IMR-90 (cell line): ENCODE results near the gene KIAA1614. TPM values are rescaled to one million over a fixed set of nuclear protein-coding genes. Genes with fewer than 3 reads are reported as not detected.

ENCODE experiments used
- ATAC-seq: fragments of 200-7000 bp; cut with Tn5 transposase; 2 replicates; pipeline ENCODE4 v1.9.1; 2020; ENCODE audit warnings: low read depth, mild to moderate bottlenecking, moderate library complexity
- BruUV-seq: library from RNA; stranded (reverse); fragments of 400-500 nt; replicated peaks from 2 replicates; lab custom pipeline; 2021; lab: Mats Ljungman, UMichigan
- CTCF ChIA-PET: fragments of 300-600 bp; formaldehyde crosslinking; extraction: SDS; loops from one replicate; lab custom pipeline; 2021; ENCODE audit warnings: antibody characterized with exemption; lab: Yijun Ruan, JAX
- POLR2A ChIA-PET: fragments of 300-600 bp; sonication (Branson Sonifier 250); formaldehyde crosslinking; loops from one replicate; lab custom pipeline; 2022; ENCODE audit warnings: antibody characterized with exemption; ENCODE audit not compliant: unreplicated experiment; lab: Charles Lee
- DNase-seq: peaks from one replicate; pipeline ENCODE4 v3.0.0; 2013
- H2AFZ ChIP-seq: replicated peaks from 2 replicates; pipeline ENCODE3; 2013; ENCODE audit warnings: low read length, mild to moderate bottlenecking; ENCODE audit not compliant: poor library complexity
- H2AK5ac ChIP-seq: 2 replicates; pipeline ENCODE4 v1.6.1; 2013; ENCODE audit warnings: low read depth, low read length, inconsistent platforms
- H2AK9ac ChIP-seq: replicated peaks from 2 replicates; pipeline ENCODE3; 2013; ENCODE audit warnings: mild to moderate bottlenecking, low read depth, low read length, moderate library complexity; ENCODE audit not compliant: poor library complexity
- H2BK120ac ChIP-seq: 2 replicates; pipeline ENCODE4 v1.6.1; 2013; ENCODE audit warnings: low read depth, low read length, inconsistent platforms
- H2BK15ac ChIP-seq: 3 replicates; pipeline ENCODE4 v1.6.1; 2013; ENCODE audit warnings: low read depth, low read length, inconsistent platforms
- H2BK20ac ChIP-seq: 2 replicates; pipeline ENCODE4 v1.6.1; 2013; ENCODE audit warnings: low read depth, mild to moderate bottlenecking, inconsistent platforms, low read length, moderate library complexity
- H2BK5ac ChIP-seq: 2 replicates; pipeline ENCODE4 v1.6.1; 2013; ENCODE audit warnings: mild to moderate bottlenecking, low read depth, low read length, inconsistent platforms; ENCODE audit not compliant: poor library complexity, severe bottlenecking
- H3K14ac ChIP-seq: replicated peaks from 2 replicates; pipeline ENCODE4 v1.6.1; 2013; ENCODE audit warnings: low read depth, low read length, inconsistent platforms
- H3K18ac ChIP-seq: 2 replicates; pipeline ENCODE4 v1.6.1; 2013; ENCODE audit warnings: low read depth, low read length, control low read depth
- H3K23ac ChIP-seq: 2 replicates; pipeline ENCODE4 v1.6.1; 2013; ENCODE audit warnings: low read depth, low read length, inconsistent platforms
- H3K27ac ChIP-seq: 2 replicates; pipeline ENCODE4 v1.5.1; 2013; ENCODE audit warnings: mild to moderate bottlenecking, control low read depth, low read length; ENCODE audit not compliant: insufficient read depth
- H3K27me3 ChIP-seq: 2 replicates; pipeline ENCODE4 v1.6.1; 2013; ENCODE audit warnings: low read length; ENCODE audit not compliant: control insufficient read depth, insufficient read depth
- H3K36me3 ChIP-seq: 2 replicates; pipeline ENCODE4 v1.6.1; 2013; ENCODE audit warnings: low read length, mixed read lengths; ENCODE audit not compliant: control insufficient read depth, insufficient read depth
- H3K4ac ChIP-seq: 2 replicates; pipeline ENCODE4 v1.6.1; 2013; ENCODE audit warnings: low read depth, low read length, inconsistent platforms
- H3K4me1 ChIP-seq: 2 replicates; pipeline ENCODE4 v1.6.1; 2013; ENCODE audit warnings: low read length, mixed read lengths; ENCODE audit not compliant: control insufficient read depth, insufficient read depth
- H3K4me2 ChIP-seq: 2 replicates; pipeline ENCODE4 v1.6.1; 2013; ENCODE audit warnings: low read depth, mild to moderate bottlenecking, control low read depth, low read length, moderate library complexity
- H3K4me3 ChIP-seq: 2 replicates; pipeline ENCODE4 v1.5.1; 2013; ENCODE audit warnings: low read depth, mild to moderate bottlenecking, control low read depth, low read length, moderate library complexity; ENCODE audit not compliant: insufficient read depth
- H3K56ac ChIP-seq: 2 replicates; pipeline ENCODE4 v1.6.1; 2013; ENCODE audit warnings: low read length, inconsistent platforms; ENCODE audit not compliant: insufficient read depth; ENCODE audit errors: extremely low read depth
- H3K79me1 ChIP-seq, 2 experiments: 2 replicates each; pipeline ENCODE4 v1.6.1; 2013; ENCODE audit warnings: low read length in 2 of 2, inconsistent platforms in 1 of 2, low read depth in 1 of 2
- H3K9ac ChIP-seq: 2 replicates; pipeline ENCODE4 v1.6.1; 2013; ENCODE audit warnings: low read depth, low read length, control low read depth
- H3K9me1 ChIP-seq: 2 replicates; pipeline ENCODE4 v1.6.1; 2013; ENCODE audit warnings: low read length, inconsistent platforms; ENCODE audit not compliant: insufficient read depth
- H3K9me3 ChIP-seq: 2 replicates; pipeline ENCODE4 v1.6.1; 2013; ENCODE audit warnings: low read length; ENCODE audit not compliant: control insufficient read depth, insufficient read depth
- H4K20me1 ChIP-seq: 2 replicates; pipeline ENCODE4 v1.6.1; 2013; ENCODE audit warnings: low read length, inconsistent platforms; ENCODE audit not compliant: insufficient read depth
- H4K5ac ChIP-seq: 2 replicates; pipeline ENCODE4 v1.6.1; 2013; ENCODE audit warnings: mild to moderate bottlenecking, low read depth, low read length, control low read depth
- H4K8ac ChIP-seq, 2 experiments: 2 replicates each; pipeline ENCODE4 v1.6.1; 2013; ENCODE audit warnings: low read depth in 2 of 2, low read length in 2 of 2, control low read depth in 1 of 2, inconsistent platforms in 1 of 2
- H4K91ac ChIP-seq: 2 replicates; pipeline ENCODE4 v1.6.1; 2013; ENCODE audit warnings: low read depth, low read length, inconsistent platforms; ENCODE audit not compliant: insufficient read depth
- MAFK ChIP-seq: IDR thresholded peaks from 2 replicates; pipeline ENCODE4 v1.6.1; 2012; ENCODE audit warnings: low read depth, low read length, improper control_type of control experiment
- MAZ ChIP-seq: IDR thresholded peaks from 2 replicates; pipeline ENCODE4 v1.6.1; 2012; ENCODE audit warnings: low read depth, mild to moderate bottlenecking, low read length, improper control_type of control experiment, moderate library complexity, borderline replicate concordance
- POLR2A ChIP-seq: IDR thresholded peaks from 2 replicates; pipeline ENCODE4 v1.6.1; 2012; ENCODE audit warnings: mild to moderate bottlenecking, low read depth, low read length
- RCOR1 ChIP-seq: IDR thresholded peaks from 2 replicates; pipeline ENCODE4 v1.6.1; 2012; ENCODE audit warnings: mild to moderate bottlenecking, low read length, improper control_type of control experiment; ENCODE audit not compliant: insufficient replicate concordance
- RFX5 ChIP-seq: IDR thresholded peaks from 2 replicates; pipeline ENCODE4 v1.8.0; 2012; ENCODE audit warnings: low read depth, mild to moderate bottlenecking, low read length, moderate library complexity
- SMC3 ChIP-seq: fragments of 150-350 bp; IDR thresholded peaks from 2 replicates; pipeline ENCODE4 v1.6.1; 2016; ENCODE audit warnings: low read depth, mild to moderate bottlenecking, antibody characterized with exemption, low read length, moderate library complexity
- WGBS, 2 experiments: methylation state at CpG; one replicate each; pipeline versions ENCODE4 v1.1.5 to v1.1.7; 2013; ENCODE audit warnings: missing lambda C conversion rate in 2 of 2; ENCODE audit not compliant: insufficient read length in 1 of 2; ENCODE audit errors: extremely low coverage in 2 of 2; 5-methylcytosine and 5-hydroxymethylcytosine counted together
- dilution Hi-C: fragments of 300-500 bp; cut with HindIII; formaldehyde crosslinking; loops from one replicate; pipeline ENCODE4 v1.14.3; 2018; ENCODE audit warnings: low sequenced_read_pairs; ENCODE audit not compliant: unreplicated experiment
- in situ Hi-C: fragments of 300-500 bp; cut with MboI; formaldehyde crosslinking; loops from 3 replicates; pipeline ENCODE4 v1.14.3; 2019; ENCODE audit warnings: low sequenced_read_pairs, inconsistent platforms, mixed read lengths
- intact Hi-C: fragments of 100-400 bp; cut with micrococcal nuclease; formaldehyde crosslinking; loops from 2 replicates; pipeline ENCODE4 v1.10.0; 2022
- polyA plus RNA-seq, 3 experiments: library from polyadenylated mRNA; depleted of rRNA; stranded (reverse); fragments of >200 nt; gene quantifications; 2 replicates each; pipeline ENCODE4 v1.2.3, GENCODE V29; 2012; ENCODE audit warnings: low replicate concordance in 1 of 3
- total RNA-seq: library from RNA; depleted of rRNA; stranded (reverse); fragments of >200 nt; gene quantifications from 2 replicates; pipeline ENCODE4 v1.2.3, GENCODE V29; 2012
- TF ChIP-seq, protein P1 (sequence below): fragments of 150-350 bp; IDR thresholded peaks from 2 replicates; pipeline ENCODE4 v1.6.1; 2016; ENCODE audit warnings: low read depth, mild to moderate bottlenecking, low read length, moderate library complexity, borderline replicate concordance
- TF ChIP-seq, protein P2 (sequence below): fragments of 150-350 bp; IDR thresholded peaks from 2 replicates; pipeline ENCODE4 v1.6.1; 2017; ENCODE audit warnings: mild to moderate bottlenecking, antibody characterized with exemption, low read length, low read depth

KIAA1614 gene
- total and polyA plus RNA-seq, 2 of the 4 experiments (the other 2 are of a cell fraction) = 1.8 to 3.5 TPM

- no peak overlapping the region for H2BK15ac ChIP-seq
- no peak overlapping the region for H3K4me3 ChIP-seq
- H4K91ac ChIP-seq = no peak overlapping the region
- no peak overlapping the region for H3K9ac ChIP-seq
- H2AK5ac ChIP-seq = no peak overlapping the region
- no peak overlapping the region for H3K23ac ChIP-seq
- no peak overlapping the region for H3K18ac ChIP-seq
- DNase-seq = peak; percentile 19
- H3K9me1 ChIP-seq = 0 out of 2 replicates have a peak, but pooled peaks cover 10% of the 10 kb centered on the region
- H3K4me1 ChIP-seq = peaks cover 16% of the 10 kb centered on the region
- H3K27ac ChIP-seq = no peak overlapping the region
- H3K14ac ChIP-seq = no peak overlapping the region
- no peak overlapping the region for H3K56ac ChIP-seq
- H2BK20ac ChIP-seq = no peak overlapping the region
- no CpG with 5 or more reads among the region's 4 CpGs for WGBS, 2 experiments
- TF ChIP-seq POLR2A (no peak), RCOR1 (no peak), MAZ (no peak), MAFK (no peak), SMC3 (no peak), RFX5 (no peak)
- TF ChIP-seq, protein P1, sequence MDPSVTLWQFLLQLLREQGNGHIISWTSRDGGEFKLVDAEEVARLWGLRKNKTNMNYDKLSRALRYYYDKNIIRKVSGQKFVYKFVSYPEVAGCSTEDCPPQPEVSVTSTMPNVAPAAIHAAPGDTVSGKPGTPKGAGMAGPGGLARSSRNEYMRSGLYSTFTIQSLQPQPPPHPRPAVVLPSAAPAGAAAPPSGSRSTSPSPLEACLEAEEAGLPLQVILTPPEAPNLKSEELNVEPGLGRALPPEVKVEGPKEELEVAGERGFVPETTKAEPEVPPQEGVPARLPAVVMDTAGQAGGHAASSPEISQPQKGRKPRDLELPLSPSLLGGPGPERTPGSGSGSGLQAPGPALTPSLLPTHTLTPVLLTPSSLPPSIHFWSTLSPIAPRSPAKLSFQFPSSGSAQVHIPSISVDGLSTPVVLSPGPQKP = no peak
- TF ChIP-seq, protein P2, sequence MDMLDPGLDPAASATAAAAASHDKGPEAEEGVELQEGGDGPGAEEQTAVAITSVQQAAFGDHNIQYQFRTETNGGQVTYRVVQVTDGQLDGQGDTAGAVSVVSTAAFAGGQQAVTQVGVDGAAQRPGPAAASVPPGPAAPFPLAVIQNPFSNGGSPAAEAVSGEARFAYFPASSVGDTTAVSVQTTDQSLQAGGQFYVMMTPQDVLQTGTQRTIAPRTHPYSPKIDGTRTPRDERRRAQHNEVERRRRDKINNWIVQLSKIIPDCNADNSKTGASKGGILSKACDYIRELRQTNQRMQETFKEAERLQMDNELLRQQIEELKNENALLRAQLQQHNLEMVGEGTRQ = no peak
- H3K27me3 ChIP-seq = no peaks in the 10 kb centered on the region
- ATAC-seq = peak; percentile 25; the same call in 1 of the 2 replicates
- no peak overlapping the region for H3K4ac ChIP-seq
- no peak overlapping the region for H4K8ac ChIP-seq
- dilution Hi-C loops = no loop called here
- in situ Hi-C loops = no loop called here
- H3K79me1 ChIP-seq = peaks cover 0 to 2% of the 10 kb centered on the region in 2 experiments; a peak in 1 of 4 replicates
- no peak overlapping the region for H2BK120ac ChIP-seq
- no peaks in the 10 kb centered on the region for H3K9me3 ChIP-seq
- H3K4me2 ChIP-seq = no peak overlapping the region
- no peak overlapping the region for H4K5ac ChIP-seq
- H2AFZ ChIP-seq = no peak overlapping the region
- intact Hi-C loops = no loop called here
- peaks cover 9% of the 10 kb centered on the region; the same call in 1 of the 2 replicates for H3K36me3 ChIP-seq
- CTCF ChIA-PET = no interaction called here
- no TSS peak for BruUV-seq
- H2BK5ac ChIP-seq = no peak overlapping the region
- no peak overlapping the region for H2AK9ac ChIP-seq
- POLR2A ChIA-PET = no interaction called here
- peaks cover 9% of the 10 kb centered on the region; the same call in 1 of the 2 replicates for H4K20me1 ChIP-seq
These were observed 15.1 kb downstream of the KIAA1614 start for GRCh38 chr1:180927841-180928240.
